G401 (cell line): Measurements from ENCODE around the gene ITIH3. TPM values are rescaled to one million over a fixed set of nuclear protein-coding genes. Genes with fewer than 3 reads are reported as not detected.

ENCODE experiments used
- DNase-seq: peaks from one replicate; pipeline ENCODE4 v3.0.0-alpha.2; 2015; ENCODE audit warnings: low spot score
- in situ Hi-C: cut with HindIII; loops from 2 replicates; pipeline ENCODE4 v1.10.0; 2016; ENCODE audit warnings: low sequenced_read_pairs, mixed read lengths
- total RNA-seq: library from RNA; depleted of rRNA; stranded (reverse); fragments of >200 nt; shearing (Covaris generic); gene quantifications from 2 replicates; pipeline ENCODE4 v1.2.3, GENCODE V29; 2014

The ITIH3 gene
- total RNA-seq, 1 experiment from 2014 or later = not detected

GRCh38 chr3:52792413-52792812 lies 2.2 kb upstream of the ITIH3 start:
- in situ Hi-C loops = no loop called here
- no peak for DNase-seq

DNA sequence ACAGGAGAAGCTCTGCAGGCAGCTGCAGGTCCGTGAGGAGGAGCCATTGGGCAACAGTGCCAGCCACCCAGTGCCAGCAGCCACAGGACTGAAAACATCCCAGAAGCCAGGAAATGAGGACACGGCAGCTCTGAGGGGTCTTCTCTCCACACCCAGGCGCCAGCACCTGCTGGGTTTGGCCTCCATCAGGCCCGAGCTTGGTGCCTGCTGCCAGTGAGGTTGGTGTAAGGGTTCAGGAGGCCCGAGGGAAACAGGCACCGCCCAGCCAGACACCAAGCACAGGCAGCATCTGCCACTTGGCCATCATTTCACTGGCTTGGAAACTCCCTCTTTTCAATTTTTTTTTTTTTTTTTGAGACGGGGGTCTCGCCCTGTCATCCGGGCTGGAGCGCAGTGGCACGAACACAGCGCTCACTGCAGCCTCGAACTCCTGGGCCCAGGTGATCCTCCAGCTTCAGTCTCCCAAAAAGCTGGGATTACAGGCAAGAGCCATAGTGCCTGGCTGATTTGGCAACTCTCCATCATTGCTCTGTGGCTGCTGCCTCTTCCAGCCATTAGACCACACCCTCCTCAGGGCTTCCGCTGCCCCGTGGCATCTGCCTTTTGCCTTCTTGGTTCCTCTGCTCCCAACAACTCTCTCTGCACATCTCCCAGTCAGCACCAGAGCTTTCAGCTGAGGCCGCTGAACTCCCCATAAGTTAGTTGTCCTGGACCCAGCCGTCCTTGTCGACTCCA lies 1.5 kb upstream of the ITIH3 start:
- in situ Hi-C loops = no loop called here
- peak; percentile 17 for DNase-seq

GRCh38 chr3:52793702-52794611 lies 639 bp upstream of the ITIH3 start:
- no peak for DNase-seq
- in situ Hi-C loops = no loop called here

GRCh38 chr3:52795298-52795900 lies 803 bp downstream of the ITIH3 start:
- in situ Hi-C loops = no loop called here

GRCh38 chr3:52796411-52796810 lies 1.8 kb downstream of the ITIH3 start:
- in situ Hi-C loops = no loop called here
- DNase-seq = no peak

More at GRCh38 chr3:52795298-52795900, 803 bp downstream of the ITIH3 start:
- no peak for DNase-seq

- no peak for DNase-seq
- in situ Hi-C loops = no loop called here
These were observed 3.9 kb downstream of the ITIH3 start for GRCh38 chr3:52798376-52798977.

GRCh38 chr3:52798978-52799476 lies 4.4 kb downstream of the ITIH3 start:
- in situ Hi-C loops = no loop called here
- DNase-seq = peak; percentile 8

GRCh38 chr3:52800079-52800478 lies 5.5 kb downstream of the ITIH3 start:
- DNase-seq = no peak
- in situ Hi-C loops = no loop called here

GRCh38 chr3:52801839-52802238 lies 7.2 kb downstream of the ITIH3 start:
- in situ Hi-C loops = no loop called here
- DNase-seq = no peak

- in situ Hi-C loops = no loop called here
- DNase-seq = peak; percentile 21
These were observed 10.9 kb downstream of the ITIH3 start for GRCh38 chr3:52805270-52806039.

GRCh38 chr3:52809149-52809548 lies 14.6 kb downstream of the ITIH3 start:
- in situ Hi-C loops = no loop called here
- DNase-seq = no peak

GRCh38 chr3:52809662-52810377 lies 15.2 kb downstream of the ITIH3 start:
- DNase-seq = no peak
- in situ Hi-C loops = no loop called here

- in situ Hi-C loops = no loop called here
- DNase-seq = peak; percentile 55
These were observed 16.3 kb downstream of the ITIH3 start for GRCh38 chr3:52810923-52811322.

GRCh38 chr3:52811452-52812011 lies 16.9 kb downstream of the ITIH3 start:
- peak; percentile 64 for DNase-seq
- in situ Hi-C loops = no loop called here

DNA sequence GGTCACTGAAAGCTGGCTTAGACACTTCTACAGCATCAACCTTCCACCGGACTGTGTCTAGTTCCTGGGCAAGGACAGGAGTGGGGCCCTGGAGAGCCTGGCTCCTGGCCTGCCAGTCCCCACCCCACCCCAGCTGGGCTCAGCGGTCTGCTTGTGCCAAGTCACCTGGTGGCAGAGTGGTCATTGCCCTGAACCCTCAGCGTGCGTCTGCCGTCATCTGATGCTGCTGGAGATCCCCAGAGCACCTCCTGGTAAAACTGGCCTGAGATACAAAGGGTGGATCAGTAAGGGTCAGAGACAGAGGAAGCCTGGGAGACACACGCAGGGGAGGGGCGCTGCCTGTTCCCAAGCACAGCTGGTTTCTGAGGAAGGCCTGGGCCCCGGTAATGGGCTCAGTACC lies 19.2 kb downstream of the ITIH3 start:
- in situ Hi-C loops = no loop called here
- no peak for DNase-seq

DNA sequence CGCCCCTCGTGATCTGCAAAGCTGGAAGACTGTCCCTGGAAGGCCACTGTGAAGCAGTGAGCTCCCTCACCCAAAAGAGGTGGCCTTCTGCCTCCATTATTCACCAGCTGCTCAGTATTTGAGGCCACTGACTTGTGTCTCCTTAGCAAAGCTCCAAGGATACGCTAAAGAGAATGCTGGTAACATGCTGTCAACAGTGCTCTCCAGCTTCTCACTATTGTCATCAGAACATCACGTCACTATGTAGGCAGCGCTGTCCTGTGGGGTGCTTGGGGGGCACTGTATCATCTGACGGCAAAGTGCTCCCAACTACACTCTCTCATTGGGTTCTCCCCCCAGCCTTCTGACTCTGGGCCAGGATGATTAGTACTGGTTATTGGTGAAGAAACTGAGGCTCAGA lies 21.6 kb downstream of the ITIH3 start:
- in situ Hi-C loops = no loop called here
- no peak for DNase-seq

DNA sequence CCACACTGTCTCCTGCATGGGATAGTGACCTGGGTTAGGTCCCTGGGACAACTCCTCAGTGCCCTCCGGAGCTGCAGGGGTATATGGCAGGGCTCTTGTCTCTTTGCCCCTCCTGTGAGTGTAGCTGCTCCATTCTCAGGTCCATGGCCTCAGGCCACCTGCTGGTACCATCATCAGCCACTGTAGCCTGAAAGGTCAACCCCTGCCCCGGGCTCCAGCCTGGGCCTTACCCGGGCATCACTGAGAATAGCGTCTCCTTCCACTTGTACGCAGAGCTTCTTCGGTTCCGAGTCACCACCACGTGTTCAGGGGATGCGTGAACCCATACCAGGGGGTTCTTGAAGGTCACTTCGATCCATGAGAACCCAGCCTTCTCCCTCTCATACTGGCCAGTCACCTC lies 22.1 kb downstream of the ITIH3 start:
- in situ Hi-C loops = no loop called here
- DNase-seq = no peak

DNA sequence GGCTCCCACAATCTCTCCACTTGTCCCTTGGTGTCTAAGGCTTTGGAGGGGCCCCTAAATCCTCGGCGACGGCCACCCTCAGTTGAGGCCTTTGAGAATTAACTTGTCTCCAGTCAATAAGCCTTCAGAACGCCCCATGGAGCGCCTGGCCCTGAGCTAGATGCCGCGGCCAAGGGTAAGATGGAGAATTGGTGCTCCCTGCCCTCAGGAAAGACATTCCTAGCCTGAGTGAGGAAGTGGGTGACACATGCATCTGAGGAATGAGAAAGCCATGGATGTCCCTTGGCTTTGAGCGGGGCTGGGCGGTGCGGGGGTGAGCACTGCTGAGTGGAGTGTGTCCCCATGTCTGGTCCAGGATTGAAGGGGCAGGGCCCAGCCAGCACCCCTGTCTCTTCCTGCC lies 22.6 kb downstream of the ITIH3 start:
- in situ Hi-C loops = no loop called here
- DNase-seq = no peak
